Smooth muscle cell (in vitro differentiated cells): Measurements from ENCODE around the gene DNAJB8. TPM values are rescaled to one million over a fixed set of nuclear protein-coding genes. Genes with fewer than 3 reads are reported as not detected.

Source experiments
- DNase-seq: peaks from one replicate; lab custom pipeline; 2025; ENCODE audit not compliant: unreplicated experiment; lab: John Stamatoyannopoulos, UW
- H2AFZ ChIP-seq: fragments of 200-600 bp; sonication (generic); 2 replicates; pipeline ENCODE4 v1.6.0; 2016; ENCODE audit warnings: antibody characterized with exemption, low read depth, mild to moderate bottlenecking
- H3F3A ChIP-seq: fragments of 200-600 bp; sonication (generic); 2 replicates; pipeline ENCODE4 v1.6.0; 2017; ENCODE audit warnings: antibody characterized with exemption, low read depth
- H3K27ac ChIP-seq: fragments of 200-600 bp; sonication (generic); 2 replicates; pipeline ENCODE4 v1.5.1; 2016; ENCODE audit warnings: low read depth, mild to moderate bottlenecking
- H3K27me3 ChIP-seq: fragments of 200-600 bp; sonication (generic); 2 replicates; pipeline ENCODE4 v1.6.1; 2016; ENCODE audit warnings: low read depth, mild to moderate bottlenecking
- H3K36me3 ChIP-seq: fragments of 200-600 bp; sonication (generic); 2 replicates; pipeline ENCODE4 v1.5.1; 2016; ENCODE audit warnings: low read depth
- H3K4me1 ChIP-seq: fragments of 200-600 bp; sonication (generic); 2 replicates; pipeline ENCODE4 v1.5.1; 2016; ENCODE audit warnings: low read depth
- H3K4me2 ChIP-seq: fragments of 200-600 bp; sonication (generic); 2 replicates; pipeline ENCODE4 v1.6.0; 2016; ENCODE audit warnings: mild to moderate bottlenecking
- H3K4me3 ChIP-seq: fragments of 200-600 bp; sonication (generic); 2 replicates; pipeline ENCODE4 v1.5.1; 2016; ENCODE audit warnings: mild to moderate bottlenecking
- H3K79me2 ChIP-seq: fragments of 200-600 bp; sonication (generic); 2 replicates; pipeline ENCODE4 v1.6.0; 2016; ENCODE audit warnings: low read depth, mild to moderate bottlenecking
- H3K9ac ChIP-seq: fragments of 200-600 bp; sonication (generic); 2 replicates; pipeline ENCODE4 v1.6.0; 2016; ENCODE audit warnings: low read depth
- H3K9me3 ChIP-seq: fragments of 200-600 bp; sonication (generic); replicated peaks from 2 replicates; pipeline ENCODE4 v1.5.1; 2016; ENCODE audit warnings: low read depth
- H4K20me1 ChIP-seq: fragments of 200-600 bp; sonication (generic); 2 replicates; pipeline ENCODE4 v1.6.0; 2016; ENCODE audit warnings: low read depth
- CTCF ChIP-seq: fragments of 200-600 bp; sonication (generic); IDR thresholded peaks from 2 replicates; pipeline ENCODE4 v1.5.1; 2017; ENCODE audit warnings: borderline replicate concordance, mild to moderate bottlenecking, antibody characterized with exemption; ENCODE audit not compliant: insufficient read depth, poor library complexity, severe bottlenecking
- WGBS: methylation state at CpG from one replicate; pipeline ENCODE4 v1.1.7; 2016; ENCODE audit warnings: low lambda C conversion rate; 5-methylcytosine and 5-hydroxymethylcytosine counted together
- polyA plus RNA-seq: library from polyadenylated mRNA; unstranded; fragments of >200 nt; fragmentation: Nextera tagmentation; extraction: Ambion mirVana; gene quantifications from 2 replicates; pipeline ENCODE4 v1.2.1, GENCODE V29; 2016
- total RNA-seq: library from RNA; depleted of rRNA; stranded (reverse); fragments of >200 nt; gene quantifications from 2 replicates; pipeline ENCODE4 v1.2.3, GENCODE V29; 2014

The DNAJB8 gene
- total and polyA plus RNA-seq, 2 experiments from 2014 or later = not detected

DNA sequence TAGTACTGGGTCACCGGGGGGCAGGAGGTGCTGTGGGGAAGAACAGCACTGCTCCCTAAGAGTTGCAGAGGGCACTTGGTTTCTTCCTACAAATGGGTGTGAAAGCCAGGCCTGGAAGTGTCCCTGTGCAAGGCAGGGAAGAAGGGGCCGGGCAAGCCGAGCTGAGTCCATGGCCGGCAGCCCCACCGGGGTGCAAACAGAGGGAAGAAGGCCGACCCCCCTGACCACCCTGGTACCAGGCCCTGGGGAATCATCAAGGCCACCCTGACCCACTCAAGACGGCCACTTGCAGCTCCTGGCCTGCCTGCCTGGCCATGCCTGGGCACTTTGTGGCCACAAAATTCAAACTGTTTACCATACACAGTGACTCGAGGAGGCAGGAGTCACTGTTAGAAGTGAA is 8.7 kb upstream of the DNAJB8 start:
- DNase-seq = no peak
- H3K36me3 ChIP-seq = no peaks in the 10 kb centered on the region
- H4K20me1 ChIP-seq = no peaks in the 10 kb centered on the region
- no peaks in the 10 kb centered on the region for H3K4me1 ChIP-seq
- no peak overlapping the region for H2AFZ ChIP-seq
- TF ChIP-seq CTCF = no peak
- no peak overlapping the region for H3K4me3 ChIP-seq
- no peak overlapping the region for H3K27ac ChIP-seq
- H3F3A ChIP-seq = no peaks in the 10 kb centered on the region
- WGBS = 86% methylated on average over 8 of the region's 8 CpGs
- H3K79me2 ChIP-seq = no peaks in the 10 kb centered on the region
- H3K9me3 ChIP-seq = no peaks in the 10 kb centered on the region
- H3K4me2 ChIP-seq = no peak overlapping the region
- peaks cover 6% of the 10 kb centered on the region for H3K27me3 ChIP-seq
- H3K9ac ChIP-seq = no peak overlapping the region

DNA sequence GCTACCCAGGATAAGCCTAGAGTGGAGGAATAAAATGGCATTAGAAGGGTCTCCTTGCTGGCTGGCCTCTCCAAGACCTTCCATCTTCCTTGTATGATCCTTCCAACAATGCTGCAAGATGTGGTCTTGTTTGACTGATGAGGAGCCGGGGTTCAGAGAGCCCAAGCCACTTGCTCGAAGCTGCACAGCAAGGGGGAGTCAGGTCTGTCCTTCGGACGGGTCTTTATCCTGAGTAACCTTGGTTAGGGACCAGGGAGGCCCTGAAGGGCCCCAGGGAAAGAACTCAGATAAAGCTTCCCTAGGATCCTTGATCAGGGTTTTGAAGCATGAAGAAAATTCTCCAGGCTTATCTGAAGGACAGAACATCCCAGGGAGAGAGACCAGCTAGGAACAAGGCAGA is 7.0 kb upstream of the DNAJB8 start:
- Histone ChIP-seq H4K20me1 (no peaks in the 10 kb centered on the region), H3K4me1 (no peaks in the 10 kb centered on the region), H3K36me3 (no peaks in the 10 kb centered on the region), H3K27ac (no peak overlapping the region), H3K4me2 (no peak overlapping the region), H3K79me2 (no peaks in the 10 kb centered on the region), H3K27me3 (peaks cover 6% of the 10 kb centered on the region), H2AFZ (no peak overlapping the region), H3K9ac (no peak overlapping the region), H3K9me3 (no peaks in the 10 kb centered on the region), H3K4me3 (no peak overlapping the region), H3F3A (no peaks in the 10 kb centered on the region)
- no peak for TF ChIP-seq CTCF
- DNase-seq = no peak
- 47% methylated on average over 4 of the region's 4 CpGs for WGBS

GRCh38 chr3:128473180-128473519 is 6.5 kb upstream of the DNAJB8 start:
- H2AFZ ChIP-seq = no peak overlapping the region
- H3K27me3 ChIP-seq = peaks cover 6% of the 10 kb centered on the region
- H3K36me3 ChIP-seq = no peaks in the 10 kb centered on the region
- TF ChIP-seq CTCF = no peak
- H3K4me2 ChIP-seq = no peak overlapping the region
- no peak overlapping the region for H3K4me3 ChIP-seq
- no peaks in the 10 kb centered on the region for H3K4me1 ChIP-seq
- no peaks in the 10 kb centered on the region for H3K79me2 ChIP-seq
- no peaks in the 10 kb centered on the region for H3F3A ChIP-seq
- H3K9ac ChIP-seq = no peak overlapping the region
- no peaks in the 10 kb centered on the region for H4K20me1 ChIP-seq
- no peaks in the 10 kb centered on the region for H3K9me3 ChIP-seq
- WGBS = 56% methylated on average over 6 of the region's 6 CpGs
- no peak for DNase-seq
- H3K27ac ChIP-seq = no peak overlapping the region

DNA sequence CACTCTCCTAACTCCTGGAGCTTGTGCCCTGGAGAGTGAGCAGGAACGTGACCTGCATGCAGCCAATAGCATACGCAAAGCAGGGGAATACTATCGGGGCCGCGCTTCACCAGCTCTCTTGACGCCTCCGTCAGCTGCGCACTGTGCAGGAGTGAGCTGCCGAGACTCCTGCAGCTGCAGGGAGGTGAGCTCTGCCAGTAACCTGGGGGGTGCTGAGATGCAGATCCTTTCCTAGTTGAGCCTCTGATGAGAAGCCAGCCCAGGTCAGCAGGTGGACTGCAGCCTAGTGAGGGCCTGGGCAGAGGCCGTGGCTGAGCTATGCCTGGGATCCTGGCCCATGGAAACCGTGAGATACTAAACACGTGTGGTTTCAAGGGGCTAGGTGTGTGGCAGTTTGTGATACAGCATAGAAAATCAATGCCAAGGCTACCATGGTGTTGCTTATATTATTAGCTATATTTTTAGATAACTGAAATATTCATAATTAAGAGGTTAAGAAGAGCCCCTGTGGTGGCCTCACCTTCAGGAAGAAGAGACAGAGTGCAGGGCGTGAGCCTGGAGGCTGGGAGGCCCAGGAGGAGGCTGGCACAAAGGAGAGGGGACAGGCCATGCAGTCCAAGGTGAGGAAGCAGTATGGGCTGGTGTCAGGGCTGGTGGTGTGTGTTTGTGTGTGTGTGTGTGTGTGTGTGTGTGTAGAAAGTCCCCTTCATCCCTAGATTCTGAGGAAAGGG is 5.9 kb upstream of the DNAJB8 start:
- H3K4me1 ChIP-seq = no peaks in the 10 kb centered on the region
- H3F3A ChIP-seq = no peaks in the 10 kb centered on the region
- DNase-seq = no peak
- no peak overlapping the region for H3K27ac ChIP-seq
- no peak for TF ChIP-seq CTCF
- no peaks in the 10 kb centered on the region for H3K9me3 ChIP-seq
- WGBS = 86% methylated on average over 13 of the region's 13 CpGs
- H3K9ac ChIP-seq = no peak overlapping the region
- no peak overlapping the region for H3K4me2 ChIP-seq
- H3K27me3 ChIP-seq = peaks cover 6% of the 10 kb centered on the region
- H4K20me1 ChIP-seq = no peaks in the 10 kb centered on the region
- H3K4me3 ChIP-seq = no peak overlapping the region
- no peaks in the 10 kb centered on the region for H3K79me2 ChIP-seq
- H2AFZ ChIP-seq = no peak overlapping the region
- H3K36me3 ChIP-seq = no peaks in the 10 kb centered on the region
